Breast epithelium (tissue), 4 donors: ENCODE data around the gene GFRA1. TPM values are rescaled to one million over a fixed set of nuclear protein-coding genes. Genes with fewer than 3 reads are reported as not detected.

Experiments used
- DNase-seq, 2 donors: peaks; one replicate each; pipeline ENCODE4 v3.0.0-alpha.2; 2019; ENCODE audit warnings: low spot score in 2 of 2
- H3K27ac ChIP-seq, 2 donors: fragments of 200-600 bp; sonication (generic) in 1 of 2; one replicate each; pipeline ENCODE4 v1.5.1; 2016 to 2019; ENCODE audit warnings: mild to moderate bottlenecking in 1 of 2
- H3K27me3 ChIP-seq, 2 donors: fragments of 200-600 bp; sonication (generic) in 1 of 2; one replicate each; pipeline versions ENCODE4 v1.5.1 to v1.6.0; 2017 to 2019; ENCODE audit warnings: control low read depth in 1 of 2, mild to moderate bottlenecking in 1 of 2
- H3K36me3 ChIP-seq: fragments of 200-600 bp; one replicate; pipeline ENCODE4 v1.5.1; 2019
- H3K4me1 ChIP-seq, 2 donors: fragments of 200-600 bp; sonication (generic); one replicate each; pipeline ENCODE4 v1.5.1; 2016 to 2019; ENCODE audit warnings: control low read depth in 1 of 2
- H3K4me3 ChIP-seq, 3 donors: fragments of 200-600 bp; sonication (generic); 1 replicate in 2 of 3; 2 replicates in 1 of 3; pipeline ENCODE4 v1.5.1; 2016 to 2019; ENCODE audit warnings: mild to moderate bottlenecking in 3 of 3, moderate library complexity in 2 of 3
- H3K9me3 ChIP-seq, 2 donors: fragments of 200-600 bp; sonication (generic) in 1 of 2; one replicate each; pipeline ENCODE4 v1.5.1; 2016 to 2019; ENCODE audit warnings: control low read depth in 1 of 2
- CTCF ChIP-seq, 3 donors: fragments of 450-650 bp; IDR thresholded peaks; one replicate each; pipeline ENCODE4 v1.5.1; 2016 to 2017; ENCODE audit warnings: antibody characterized with exemption in 3 of 3, mild to moderate bottlenecking in 3 of 3, moderate library complexity in 3 of 3
- POLR2A ChIP-seq: fragments of 450-650 bp; IDR thresholded peaks from one replicate; pipeline ENCODE4 v1.6.1; 2016; ENCODE audit warnings: antibody characterized with exemption, mild to moderate bottlenecking, moderate library complexity
- POLR2AphosphoS5 ChIP-seq, 3 donors: sonication (generic); formaldehyde crosslinking; IDR thresholded peaks; one replicate each; pipeline ENCODE4 v1.6.1; 2017; ENCODE audit warnings: antibody characterized with exemption in 3 of 3
- intact Hi-C: fragments of 100-400 bp; cut with DNase I; formaldehyde crosslinking; loops from one replicate; pipeline ENCODE4 v1.15.1; 2023; ENCODE audit warnings: low total_unique reads
- total RNA-seq, 3 donors: library from RNA; depleted of rRNA; stranded (reverse); fragments of >200 nt; gene quantifications; one replicate each; pipeline ENCODE4 v1.1.0, GENCODE V29; 2016

Gene GFRA1
- total RNA-seq, 3 donors from 2014 or later = 88.2 to 153 (median 98.5) TPM

DNA sequence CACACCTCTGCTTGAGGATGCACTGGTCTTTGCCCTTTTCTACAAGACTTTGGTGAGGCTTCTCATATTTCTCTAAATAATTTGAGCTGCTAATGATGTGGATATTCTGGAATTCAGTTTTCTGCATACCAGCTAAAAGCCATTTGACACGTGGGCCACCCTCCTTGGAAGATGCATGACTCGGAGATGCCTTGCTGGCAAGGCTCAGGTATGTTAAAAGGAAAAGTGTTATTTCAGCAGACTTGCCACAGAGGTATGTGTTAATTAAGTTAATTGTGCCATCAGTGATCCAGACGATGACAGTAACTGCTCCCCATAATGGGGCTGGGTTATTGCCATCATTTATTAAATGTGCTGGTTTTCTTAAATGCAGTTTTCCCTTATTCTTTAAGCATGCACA lies 8.8 kb upstream of the GFRA1 start:
- H3K4me1 ChIP-seq = no peaks in the 10 kb centered on the region
- H3K27me3 ChIP-seq = no peaks in the 10 kb centered on the region
- intact Hi-C loops = no loop called here
- TF ChIP-seq POLR2A (no peak), CTCF (IDR thresholded peaks at IDR 0.05) (no peak), POLR2AphosphoS5 (IDR thresholded peaks at IDR 0.05) (no peak)
- no peaks in the 10 kb centered on the region for H3K9me3 ChIP-seq
- H3K4me3 ChIP-seq = no peak overlapping the region
- H3K36me3 ChIP-seq = no peaks in the 10 kb centered on the region
- DNase-seq = no peak
- H3K27ac ChIP-seq = no peak overlapping the region

DNA sequence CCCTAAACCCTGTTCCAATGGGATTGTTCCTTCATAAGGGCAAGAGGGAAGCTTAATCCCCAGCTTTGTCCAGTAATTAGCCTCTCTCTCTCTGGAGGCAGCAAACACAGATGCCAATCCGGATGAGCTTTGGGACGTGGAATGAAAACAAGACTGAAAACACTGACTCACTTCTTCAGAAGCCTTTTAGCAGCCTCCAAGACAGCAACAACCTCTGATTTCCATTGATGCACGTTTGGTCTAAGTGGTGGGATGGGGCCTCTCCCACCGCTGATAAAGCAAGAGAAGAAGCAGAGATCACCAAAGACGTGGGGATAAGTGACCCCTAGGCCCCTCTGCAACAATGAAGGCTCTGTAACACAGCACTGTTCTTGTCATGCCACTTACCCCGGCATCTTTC lies 5.8 kb upstream of the GFRA1 start:
- Histone ChIP-seq H3K36me3 (no peaks in the 10 kb centered on the region), H3K4me1 (no peaks in the 10 kb centered on the region), H3K4me3 (no peak overlapping the region), H3K27me3 (peaks cover 0 to 15% of the 10 kb centered on the region in 2 donors), H3K9me3 (no peaks in the 10 kb centered on the region), H3K27ac (no peak overlapping the region)
- intact Hi-C loops = no loop called here
- TF ChIP-seq POLR2AphosphoS5 (IDR thresholded peaks at IDR 0.05) (no peak), CTCF (IDR thresholded peaks at IDR 0.05) (no peak), POLR2A (no peak)
- DNase-seq = no peak

DNA sequence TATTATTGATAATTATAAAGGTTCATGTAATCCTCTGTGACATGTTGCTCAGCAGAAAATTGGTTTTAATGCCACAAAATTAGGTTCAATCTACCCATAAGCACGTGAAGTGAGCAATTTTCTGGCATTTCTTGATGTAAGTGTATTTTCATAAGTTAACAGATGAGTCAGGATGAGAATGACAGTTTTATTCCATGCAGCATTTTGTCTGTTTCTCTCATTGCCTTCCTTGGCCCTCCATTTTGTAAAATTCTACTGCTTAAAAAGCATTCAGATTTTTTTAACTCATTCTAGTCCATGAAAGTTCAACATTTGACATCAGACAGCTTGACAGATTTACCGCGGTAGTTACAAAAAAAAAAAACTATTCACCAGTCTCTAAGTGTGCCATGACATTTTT lies 4.0 kb upstream of the GFRA1 start:
- peaks cover 0 to 3% of the 10 kb centered on the region in 2 donors for H3K4me1 ChIP-seq
- H3K27ac ChIP-seq = no peak overlapping the region
- H3K9me3 ChIP-seq = no peaks in the 10 kb centered on the region
- DNase-seq = no peak
- peaks cover 0 to 28% of the 10 kb centered on the region in 2 donors for H3K27me3 ChIP-seq
- no peak for TF ChIP-seq POLR2A
- no peak for TF ChIP-seq CTCF (IDR thresholded peaks at IDR 0.05)
- TF ChIP-seq POLR2AphosphoS5 (IDR thresholded peaks at IDR 0.05) = no peak
- intact Hi-C loops = no loop called here
- H3K4me3 ChIP-seq = no peak overlapping the region
- H3K36me3 ChIP-seq = no peaks in the 10 kb centered on the region

- Histone ChIP-seq H3K27ac (peak overlapping the region; percentile 42 to 69), H3K9me3 (no peaks in the 10 kb centered on the region), H3K4me3 (peak overlapping the region; percentile 60 to 70 (median 64)), H3K27me3 (peaks cover 0 to 45% of the 10 kb centered on the region in 2 donors), H3K36me3 (no peaks in the 10 kb centered on the region), H3K4me1 (peaks cover 0 to 11% of the 10 kb centered on the region in 2 donors)
- DNase-seq = peak in 1 of 2 donors; percentile 58
- intact Hi-C loops = loop anchor here (5.0 kb wide), 1 partner anchor 392 kb away; no protein-coding TSS in a partner anchor
- TF ChIP-seq CTCF (IDR thresholded peaks at IDR 0.05) (no peak), POLR2A (no peak), POLR2AphosphoS5 (IDR thresholded peaks at IDR 0.05) (no peak)
Measured at GRCh38 chr10:116274064-116274904, 1.3 kb upstream of the GFRA1 start.
